Measurements from ENCODE around the gene KCNK3. TPM values are rescaled to one million over a fixed set of nuclear protein-coding genes. Genes with fewer than 3 reads are reported as not detected.

KCNK3 gene
- total RNA-seq, 1 donor from 2014 or later = not detected

GRCh38 chr2:26721115-26722032 is 28.9 kb downstream of the KCNK3 start:
- no peaks in the 10 kb centered on the region for H3K36me3 Mint-ChIP-seq (ENCODE audit: low read depth, unreplicated experiment)
- no peak for TF ChIP-seq CTCF (IDR thresholded peaks at IDR 0.05; ENCODE audit: unreplicated experiment)
- DNase-seq (ENCODE audit: low spot score) = no peak
- no peak overlapping the region for H3K4me3 Mint-ChIP-seq (ENCODE audit: unreplicated experiment)
- peaks cover 3% of the 10 kb centered on the region for H3K27me3 Mint-ChIP-seq (ENCODE audit: unreplicated experiment)
- H3K27ac Mint-ChIP-seq (ENCODE audit: unreplicated experiment) = no peak overlapping the region
- no peaks in the 10 kb centered on the region for H3K9me3 Mint-ChIP-seq (ENCODE audit: unreplicated experiment)
- H3K4me1 Mint-ChIP-seq (ENCODE audit: unreplicated experiment) = peaks cover 2% of the 10 kb centered on the region

GRCh38 chr2:26722328-26722727 is 29.8 kb downstream of the KCNK3 start:
- H3K4me1 Mint-ChIP-seq (ENCODE audit: unreplicated experiment) = peaks cover 2% of the 10 kb centered on the region
- no peak overlapping the region for H3K4me3 Mint-ChIP-seq (ENCODE audit: unreplicated experiment)

GRCh38 chr2:26722911-26723310 is 30.4 kb downstream of the KCNK3 start:
- peak overlapping the region; percentile 52 for H3K27ac Mint-ChIP-seq (ENCODE audit: unreplicated experiment)
- peaks cover 3% of the 10 kb centered on the region for H3K27me3 Mint-ChIP-seq (ENCODE audit: unreplicated experiment)
- no peak for TF ChIP-seq CTCF (IDR thresholded peaks at IDR 0.05; ENCODE audit: unreplicated experiment)
- no peak overlapping the region for H3K4me3 Mint-ChIP-seq (ENCODE audit: unreplicated experiment)
- no peaks in the 10 kb centered on the region for H3K36me3 Mint-ChIP-seq (ENCODE audit: low read depth, unreplicated experiment)
- no peaks in the 10 kb centered on the region for H3K9me3 Mint-ChIP-seq (ENCODE audit: unreplicated experiment)
- DNase-seq (ENCODE audit: low spot score) = no peak
- peaks cover 2% of the 10 kb centered on the region for H3K4me1 Mint-ChIP-seq (ENCODE audit: unreplicated experiment)

More at GRCh38 chr2:26722328-26722727, 29.8 kb downstream of the KCNK3 start:
- DNase-seq (ENCODE audit: low spot score) = no peak
- Mint-ChIP-seq H3K27ac (ENCODE audit: unreplicated experiment) (no peak overlapping the region), H3K36me3 (ENCODE audit: low read depth, unreplicated experiment) (no peaks in the 10 kb centered on the region), H3K9me3 (ENCODE audit: unreplicated experiment) (no peaks in the 10 kb centered on the region), H3K27me3 (ENCODE audit: unreplicated experiment) (peaks cover 3% of the 10 kb centered on the region)
- TF ChIP-seq CTCF (IDR thresholded peaks at IDR 0.05; ENCODE audit: unreplicated experiment) = no peak

- H3K4me1 Mint-ChIP-seq (ENCODE audit: unreplicated experiment) = peaks cover 2% of the 10 kb centered on the region
- H3K27ac Mint-ChIP-seq (ENCODE audit: unreplicated experiment) = no peak overlapping the region
- no peak for TF ChIP-seq CTCF (IDR thresholded peaks at IDR 0.05; ENCODE audit: unreplicated experiment)
- H3K4me3 Mint-ChIP-seq (ENCODE audit: unreplicated experiment) = no peak overlapping the region
- H3K9me3 Mint-ChIP-seq (ENCODE audit: unreplicated experiment) = no peaks in the 10 kb centered on the region
- no peak for DNase-seq (ENCODE audit: low spot score)
- H3K27me3 Mint-ChIP-seq (ENCODE audit: unreplicated experiment) = peaks cover 3% of the 10 kb centered on the region
- no peaks in the 10 kb centered on the region for H3K36me3 Mint-ChIP-seq (ENCODE audit: low read depth, unreplicated experiment)
Observed at GRCh38 chr2:26723475-26723874, 31.0 kb downstream of the KCNK3 start.
